DND-41 (cell line): Measurements from ENCODE around the gene CARS1.

Experiments
- CTCF ChIP-seq: IDR thresholded peaks from 2 replicates; pipeline ENCODE4 v1.5.1; 2012; ENCODE audit warnings: borderline replicate concordance, low read length, moderate library complexity, mild to moderate bottlenecking; ENCODE audit not compliant: poor library complexity, severe bottlenecking; ENCODE audit errors: extremely low read depth
- EZH2 ChIP-seq: IDR thresholded peaks from 3 replicates; pipeline ENCODE4 v1.6.1; 2012; ENCODE audit warnings: borderline replicate concordance, low read depth, mild to moderate bottlenecking, moderate library complexity, low read length, inconsistent platforms; ENCODE audit not compliant: severe bottlenecking

- TF ChIP-seq CTCF (no peak), EZH2 (no peak)
Measured at GRCh38 chr11:3069425-3069824, 12.2 kb upstream of the CARS1 start.
